HG02970 (cell line): ENCODE results near the gene CTXN1.
"Not testable (repeated sequence)": the region's sequence is repeated elsewhere in the genome, so short reads cannot be mapped to it uniquely, and the experiment has no call there.

ENCODE experiments used
- ATAC-seq: cut with Tn5 transposase; IDR thresholded peaks from one replicate; pipeline ENCODE4 v1.9.1; 2021; ENCODE audit warnings: mild to moderate bottlenecking, moderate library complexity, moderate number of reproducible peaks; ENCODE audit not compliant: unreplicated experiment, low FRiP score

Gene CTXN1

DNA sequence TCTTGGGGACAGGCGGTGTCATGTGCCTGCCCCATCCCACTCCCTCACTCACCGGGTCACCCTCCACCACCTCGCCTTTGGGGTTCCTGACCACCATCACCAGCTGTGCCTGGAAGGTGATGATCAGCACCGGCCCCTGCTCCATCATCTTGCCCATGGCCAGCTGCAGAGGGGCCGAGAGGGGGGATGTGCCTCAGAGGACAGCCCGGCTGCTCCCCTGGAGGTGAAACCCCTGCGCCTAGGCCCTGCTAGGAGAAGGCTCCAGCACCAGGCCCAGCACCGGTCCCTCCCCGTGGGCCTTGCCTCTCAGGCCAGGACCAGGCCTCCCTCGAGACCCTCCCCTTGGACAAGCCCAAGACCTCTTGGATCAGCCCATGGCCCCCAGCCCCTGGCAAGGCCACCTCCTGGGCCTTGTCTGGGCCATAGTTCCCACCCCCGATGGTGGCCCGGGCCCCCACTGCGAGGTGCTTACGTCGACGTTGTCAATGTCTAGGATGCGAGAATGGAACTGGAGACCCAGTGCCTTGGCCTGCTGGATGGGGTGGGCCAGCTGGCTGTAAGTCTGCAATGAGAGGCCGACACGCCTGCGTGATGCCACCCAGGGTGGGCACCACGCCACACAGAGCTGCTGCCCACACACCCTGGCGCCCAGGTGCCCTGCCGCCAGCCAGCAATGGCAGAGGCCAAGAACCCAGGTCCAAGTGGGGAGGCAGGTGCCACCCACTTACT lies 1.8 kb upstream of the CTXN1 start:
- ATAC-seq, result no peak

DNA sequence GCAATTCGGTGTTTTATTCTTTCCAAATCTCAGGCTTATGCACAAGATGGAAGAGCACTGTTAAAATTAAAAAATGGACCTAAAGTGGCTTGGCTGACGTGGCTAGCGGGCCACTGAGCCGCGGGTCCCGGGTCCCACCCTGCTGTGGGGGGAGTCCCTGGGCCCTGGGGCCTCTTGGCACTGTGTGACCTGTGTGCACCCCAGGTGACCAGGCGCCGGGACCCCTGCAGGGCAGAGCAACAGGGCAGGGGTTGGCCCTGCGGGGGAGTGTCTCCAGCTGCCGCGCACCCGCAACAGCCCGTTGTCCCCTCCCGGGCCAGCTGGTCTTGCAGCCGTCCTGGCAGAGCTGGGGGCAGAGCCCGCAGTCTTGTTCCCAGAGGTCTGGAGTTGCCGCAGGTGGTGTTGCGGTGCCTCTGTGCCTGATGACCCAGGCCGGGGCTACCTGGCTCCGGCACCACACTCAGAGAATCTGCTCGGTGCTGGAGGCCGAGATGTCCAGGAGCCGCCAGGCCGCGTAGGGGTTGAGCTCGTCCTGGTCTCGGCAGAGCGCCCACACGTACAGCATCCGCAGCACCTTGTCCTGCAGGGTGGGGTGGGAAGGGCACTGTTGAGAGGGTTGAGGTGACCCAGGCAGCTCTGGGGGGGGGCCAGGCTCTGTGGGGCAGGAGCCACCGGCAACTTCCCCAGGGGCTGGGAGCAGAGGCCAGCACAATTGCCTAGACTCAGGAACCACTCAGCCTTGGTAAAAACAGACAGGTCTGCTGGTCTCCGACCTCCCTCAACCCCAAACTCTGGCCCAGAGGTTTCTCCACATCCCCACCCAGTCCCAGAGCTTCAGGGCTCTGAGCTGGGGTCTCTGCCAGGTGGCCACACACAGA lies 1.0 kb upstream of the CTXN1 start:
- ATAC-seq, result no peak

DNA sequence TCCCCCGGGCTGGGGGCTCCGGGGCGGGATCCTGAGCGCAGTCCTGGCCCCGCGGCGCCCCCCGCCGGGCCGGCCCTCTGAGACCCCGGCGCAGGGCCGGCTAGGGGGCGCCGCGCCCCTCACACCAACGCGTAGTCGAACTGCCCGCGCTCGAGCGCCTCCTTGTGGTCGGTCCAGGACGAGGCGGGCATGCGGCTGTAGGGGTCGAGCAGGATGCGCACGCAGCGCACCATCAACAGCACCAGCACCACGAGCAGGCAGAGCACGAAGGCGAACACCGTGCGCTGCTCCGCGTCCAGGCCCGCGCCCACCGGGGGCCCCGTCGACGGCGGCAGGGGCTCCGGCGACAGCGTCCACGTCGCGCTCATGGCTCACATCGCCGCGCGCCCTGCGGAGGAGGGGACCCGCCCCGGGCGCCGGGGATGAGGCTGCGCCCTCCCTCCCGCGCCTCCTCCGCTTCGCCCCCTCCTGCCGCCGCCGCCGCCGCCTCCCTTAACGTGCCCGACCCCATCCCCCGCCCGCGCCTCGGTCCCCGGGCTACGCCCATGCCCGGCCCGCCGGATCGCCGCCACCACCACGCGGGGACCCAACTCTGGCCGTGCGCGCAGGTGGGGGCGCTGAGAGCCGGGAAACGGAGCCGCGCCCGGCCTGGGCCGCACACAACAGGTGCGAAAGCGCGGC lies 624 bp downstream of the CTXN1 start:
- no peak for ATAC-seq

DNA sequence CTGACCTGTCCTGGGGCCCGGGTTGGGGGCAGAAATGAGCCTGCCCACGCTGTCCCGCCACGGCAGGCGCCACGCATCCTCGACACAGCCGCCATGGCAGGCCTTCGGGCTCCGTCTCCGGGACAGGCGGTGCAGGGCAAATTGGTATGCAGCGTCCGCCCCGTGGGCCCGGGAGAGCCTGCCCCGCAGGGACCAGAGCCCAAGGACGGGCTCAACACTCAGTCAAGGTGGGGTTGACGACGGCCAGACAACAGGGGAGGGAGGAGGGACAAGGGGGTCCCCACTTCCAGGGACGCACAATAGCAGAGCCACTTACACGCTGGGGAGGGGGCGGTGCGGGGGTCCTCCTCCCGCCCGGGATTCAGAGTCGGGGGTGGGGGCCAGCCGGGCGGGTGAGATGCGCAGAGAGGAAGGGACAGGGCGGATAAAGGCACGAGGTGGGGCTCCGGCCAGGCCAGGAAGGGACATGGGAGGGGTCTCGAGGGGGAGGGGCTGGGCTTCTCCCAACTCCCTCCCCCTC lies 1.2 kb downstream of the CTXN1 start:
- ATAC-seq, result no peak

DNA sequence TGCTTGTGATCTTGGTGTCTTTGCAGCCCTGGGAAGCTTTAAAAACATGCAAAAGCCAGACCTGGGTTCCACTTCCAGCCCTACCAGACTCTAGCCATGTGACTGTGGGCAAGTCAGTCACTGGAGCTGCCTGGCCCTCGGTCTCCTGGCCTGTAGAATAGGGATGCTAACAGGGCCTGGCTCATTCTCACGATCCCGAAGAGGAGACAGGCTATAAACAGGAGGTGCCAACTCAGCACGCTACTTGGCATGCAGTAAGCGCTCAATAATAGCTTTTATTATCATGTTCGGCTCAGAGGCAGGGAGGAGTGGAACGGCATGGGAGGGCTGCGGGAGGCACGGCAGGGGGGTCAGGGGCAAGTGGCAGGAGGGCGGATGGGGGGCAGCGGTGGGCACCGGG lies 1.7 kb downstream of the CTXN1 start:
- ATAC-seq, result no peak

DNA sequence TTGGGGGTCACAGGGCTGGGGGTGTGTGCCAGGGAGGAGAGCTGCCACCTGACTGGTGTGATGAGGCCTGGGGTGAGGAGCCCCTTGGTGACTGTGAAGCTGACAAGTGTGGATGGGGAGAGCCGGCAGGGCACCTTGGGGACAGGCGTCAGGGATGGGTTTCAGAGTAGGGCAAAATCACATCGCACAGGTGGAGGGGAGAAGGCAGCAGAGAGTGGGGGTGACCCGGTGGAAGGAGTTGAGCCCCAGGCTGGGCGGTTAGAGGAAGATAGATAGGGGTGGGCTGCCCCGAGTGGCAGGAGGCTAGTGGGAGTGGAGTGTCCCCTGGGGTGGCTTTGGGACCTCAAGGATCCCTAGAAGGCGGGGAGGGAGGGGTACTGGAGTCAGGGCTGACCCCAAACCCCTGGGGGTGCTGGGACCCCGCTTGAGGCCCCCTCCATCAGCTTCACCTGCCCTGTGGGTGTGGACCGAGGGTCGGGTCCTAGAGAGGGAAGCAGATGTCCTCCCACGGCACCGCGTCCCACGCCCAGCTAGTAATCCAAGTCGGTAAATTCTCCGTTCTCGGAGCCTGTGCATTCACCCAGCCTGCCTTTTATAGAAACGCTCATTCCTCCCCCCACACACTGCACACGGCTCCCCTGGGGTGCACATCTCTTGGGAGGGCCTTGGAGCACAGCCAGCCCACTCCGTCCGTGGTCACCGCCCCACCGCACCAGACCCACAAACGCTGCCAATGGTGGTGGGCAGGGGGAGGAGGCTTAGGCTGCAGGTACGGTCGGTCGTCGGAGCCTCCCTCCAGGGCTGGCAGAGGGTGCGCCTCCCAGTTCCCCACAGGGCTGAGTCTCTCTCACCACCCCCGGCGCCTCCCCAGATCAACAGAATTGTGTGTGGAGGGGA lies 2.4 kb downstream of the CTXN1 start:
- no peak for ATAC-seq

DNA sequence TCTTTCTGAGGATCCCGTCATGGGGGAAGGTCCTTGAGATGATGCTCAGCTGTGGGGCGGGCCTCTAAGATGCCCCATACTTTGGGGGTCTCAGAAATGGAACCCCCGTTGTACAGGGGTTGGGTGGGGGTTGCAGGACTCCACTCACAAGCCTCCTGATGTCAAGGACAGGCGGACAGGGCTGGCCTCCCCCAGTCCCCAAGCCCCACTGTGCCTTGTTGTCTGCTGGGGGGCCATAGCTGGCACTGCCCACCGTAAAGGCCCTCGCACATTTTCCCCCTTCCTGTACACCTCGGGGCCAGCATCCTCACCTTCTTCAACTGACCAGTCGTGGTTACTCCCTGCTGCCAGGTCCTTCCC lies 3.1 kb downstream of the CTXN1 start:
- ATAC-seq, result no peak

DNA sequence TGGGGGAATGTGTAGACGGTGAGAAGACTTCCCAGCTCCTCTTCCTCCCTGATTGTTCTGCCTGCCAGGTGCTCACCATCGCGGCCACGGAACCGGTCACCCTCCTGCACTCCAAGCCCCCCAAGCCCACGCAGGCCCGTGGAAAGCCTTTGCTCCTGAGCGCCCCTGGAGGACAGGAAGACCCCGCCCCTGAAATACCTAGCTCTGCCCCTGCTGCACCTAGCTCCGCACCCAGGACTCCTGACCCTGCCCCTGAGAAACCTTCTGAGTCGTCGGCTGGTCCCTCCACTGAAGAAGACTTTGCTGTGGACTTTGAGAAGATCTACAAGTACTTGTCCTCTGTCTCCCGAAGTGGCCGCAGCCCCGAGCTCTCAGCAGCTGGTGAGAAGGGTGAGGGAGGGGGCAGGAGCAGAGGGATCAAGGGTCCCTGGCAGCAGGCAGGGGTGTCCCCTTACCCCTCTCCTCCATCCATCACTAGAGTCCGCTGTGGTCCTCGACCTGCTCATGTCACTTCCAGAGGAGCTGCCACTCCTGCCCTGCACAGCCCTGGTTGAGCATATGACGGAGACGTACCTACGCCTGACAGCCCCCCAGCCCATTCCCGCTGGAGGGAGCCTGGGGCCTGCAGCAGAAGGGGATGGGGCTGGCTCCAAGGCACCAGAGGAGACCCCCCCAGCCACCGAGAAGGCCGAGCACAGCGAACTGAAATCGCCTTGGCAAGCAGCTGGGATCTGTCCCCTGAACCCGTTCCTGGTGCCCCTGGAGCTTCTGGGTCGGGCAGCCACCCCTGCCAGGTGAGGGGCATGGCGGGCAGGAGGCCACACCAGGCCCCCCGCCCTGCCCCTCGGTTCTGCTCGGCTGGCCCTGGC lies 3.7 kb downstream of the CTXN1 start:
- no peak for ATAC-seq

DNA sequence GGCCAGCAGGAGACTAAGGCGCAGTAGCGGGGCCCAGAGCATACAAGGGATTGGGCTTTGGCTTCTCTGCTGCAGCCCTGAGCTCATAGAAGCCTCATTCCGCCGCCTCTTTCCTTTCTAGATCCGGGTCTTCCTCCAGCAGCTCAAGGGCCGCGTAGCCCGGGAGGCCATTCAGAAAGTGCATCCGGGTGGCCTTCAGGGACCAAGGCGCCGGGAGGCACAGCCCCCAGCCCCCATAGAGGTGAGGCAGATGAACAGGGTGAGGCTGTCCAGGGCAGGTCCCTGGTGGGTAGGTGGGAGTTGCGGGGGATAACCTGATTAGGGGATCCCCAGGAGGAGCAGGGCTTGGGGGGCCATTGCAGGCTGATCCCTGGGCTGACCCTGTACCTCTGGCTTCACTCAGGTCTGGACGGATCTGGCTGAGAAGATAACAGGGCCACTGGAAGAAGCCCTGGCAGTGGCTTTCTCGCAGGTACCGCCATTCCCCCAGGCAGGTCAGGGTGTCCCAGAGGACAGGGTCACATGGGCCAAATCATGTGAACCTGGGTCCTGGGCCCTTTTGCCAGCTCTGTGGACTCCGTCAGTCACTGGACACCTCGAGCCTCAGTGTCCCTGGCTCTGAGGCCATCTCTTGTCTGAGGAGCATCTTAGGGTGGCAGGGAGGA lies 4.5 kb downstream of the CTXN1 start:
- no peak for ATAC-seq

DNA sequence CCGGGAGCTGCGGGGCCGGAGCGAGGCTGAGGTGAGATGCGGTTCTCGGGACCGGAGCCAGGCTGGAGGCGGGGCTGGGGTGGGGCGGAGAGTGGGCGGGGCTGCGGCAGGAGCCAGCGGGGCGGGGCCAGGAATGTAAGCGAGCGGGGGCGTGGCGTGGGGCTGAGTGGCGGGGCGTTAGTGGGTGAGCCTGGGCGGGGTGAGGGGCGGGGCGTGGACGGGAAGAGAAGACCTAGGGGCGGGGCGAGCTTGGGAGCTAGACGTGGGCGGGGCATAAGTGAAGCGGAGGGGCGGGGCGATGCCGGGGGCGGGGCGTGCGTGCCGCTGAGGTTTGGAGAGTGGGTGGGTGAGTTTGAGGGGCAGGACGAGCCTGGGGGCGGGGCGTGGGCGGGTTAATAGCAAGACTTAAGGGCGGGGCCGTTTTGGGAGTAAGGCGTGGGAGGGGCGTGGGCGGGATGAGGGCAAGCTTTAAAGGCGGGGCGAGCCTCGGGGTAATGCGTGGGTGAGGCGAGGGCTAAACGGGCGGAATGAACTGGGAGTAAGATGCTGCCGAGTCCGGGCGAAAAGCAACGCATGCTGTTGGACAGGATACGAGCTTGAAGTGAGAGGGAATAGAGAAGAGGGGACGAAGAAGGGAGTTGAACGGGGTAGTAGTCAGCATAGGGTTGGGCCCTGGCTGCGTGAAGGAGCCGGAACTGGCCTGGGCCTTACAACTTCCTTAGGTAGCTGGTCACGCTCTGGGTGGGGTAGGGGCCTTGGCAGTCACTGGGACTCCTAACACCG lies 5.2 kb downstream of the CTXN1 start:
- ATAC-seq, result peak; percentile 44

DNA sequence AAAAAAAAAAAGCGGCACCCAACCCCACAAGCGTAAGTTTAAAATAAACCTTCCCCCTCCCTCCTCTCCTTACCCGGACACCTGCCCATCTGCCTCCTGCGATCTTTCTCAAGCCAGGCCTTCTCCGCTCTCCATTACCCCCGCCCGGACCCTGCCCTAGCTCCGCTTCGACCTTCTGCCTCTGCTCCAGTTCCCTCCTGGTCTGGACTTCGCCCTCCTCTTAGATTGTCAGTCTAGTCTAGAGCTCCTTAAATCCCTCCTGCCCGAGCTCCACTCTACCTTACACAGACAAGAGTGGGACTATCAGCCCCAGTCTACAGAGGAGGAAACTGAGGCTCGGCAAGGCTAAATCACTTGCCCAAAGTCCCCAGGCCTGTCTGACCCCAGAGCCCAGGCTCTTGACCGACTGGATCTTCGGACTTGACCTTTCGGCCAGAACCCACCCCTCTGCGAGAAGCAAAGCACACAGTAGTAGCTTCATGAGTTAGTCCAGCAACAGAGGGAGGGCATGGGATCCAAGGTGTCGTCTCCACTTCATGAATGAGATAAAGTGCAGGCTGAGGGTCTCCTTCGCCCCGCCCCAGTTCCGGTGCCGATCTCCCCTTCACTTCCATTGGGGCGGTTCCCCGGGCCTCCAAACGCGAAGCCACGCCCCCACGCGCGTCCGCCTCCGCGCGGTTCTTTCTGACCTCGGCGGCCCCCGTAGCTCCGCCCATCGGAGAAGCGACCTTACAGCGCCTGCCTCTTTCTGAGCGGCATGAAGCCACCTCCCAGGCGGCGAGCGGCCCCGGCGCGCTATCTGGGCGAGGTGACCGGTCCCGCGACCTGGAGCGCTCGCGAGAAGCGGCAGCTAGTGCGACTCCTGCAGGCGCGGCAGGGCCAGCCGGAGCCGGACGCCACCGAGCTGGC lies 6.1 kb downstream of the CTXN1 start, which contains the start of gene SNAPC2:
SNAPC2 (plus strand) TSS at position 729 of the 909 bp plus-strand sequence; CDS start at position 758, 29 bp downstream.
- peak; percentile 69 for ATAC-seq

DNA sequence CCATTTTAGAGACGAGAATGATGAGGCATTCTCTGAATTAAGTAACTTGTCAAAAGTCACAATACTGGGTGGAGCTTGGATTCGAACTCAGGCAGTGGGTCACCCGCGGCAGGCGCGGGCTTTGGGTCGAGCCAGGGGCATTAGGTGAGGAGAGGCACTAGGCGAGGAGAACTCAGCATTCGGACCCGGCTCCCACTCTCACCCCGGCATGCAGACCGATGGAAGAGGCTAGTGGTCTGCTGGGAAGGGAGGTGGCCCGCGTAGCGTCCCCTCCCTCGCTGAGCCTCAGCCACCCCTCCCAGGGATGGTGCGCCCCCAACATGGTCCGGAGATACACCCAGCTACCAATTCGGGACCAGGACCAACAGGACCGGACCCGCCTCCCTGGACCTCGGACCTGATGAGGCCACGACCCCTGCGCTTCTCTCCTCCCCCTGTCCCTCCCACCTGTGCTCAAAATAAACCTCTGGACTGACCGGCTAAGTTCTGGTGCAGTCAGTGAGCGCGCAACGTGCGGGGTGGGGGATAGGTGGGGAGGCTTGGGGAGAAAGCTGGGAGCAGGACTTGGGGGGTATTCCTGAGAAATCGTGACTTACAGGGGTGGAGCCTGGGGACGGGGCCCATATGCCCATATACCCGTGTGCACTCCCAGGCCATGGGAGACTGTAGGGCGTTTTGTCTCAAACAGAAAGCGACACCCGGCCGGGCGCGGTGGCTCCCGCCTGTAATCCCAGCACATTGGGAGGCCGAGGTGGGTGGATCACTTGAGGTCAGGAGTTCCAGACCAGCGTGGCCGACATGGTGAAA lies 7.1 kb downstream of the CTXN1 start:
- ATAC-seq, result no peak

DNA sequence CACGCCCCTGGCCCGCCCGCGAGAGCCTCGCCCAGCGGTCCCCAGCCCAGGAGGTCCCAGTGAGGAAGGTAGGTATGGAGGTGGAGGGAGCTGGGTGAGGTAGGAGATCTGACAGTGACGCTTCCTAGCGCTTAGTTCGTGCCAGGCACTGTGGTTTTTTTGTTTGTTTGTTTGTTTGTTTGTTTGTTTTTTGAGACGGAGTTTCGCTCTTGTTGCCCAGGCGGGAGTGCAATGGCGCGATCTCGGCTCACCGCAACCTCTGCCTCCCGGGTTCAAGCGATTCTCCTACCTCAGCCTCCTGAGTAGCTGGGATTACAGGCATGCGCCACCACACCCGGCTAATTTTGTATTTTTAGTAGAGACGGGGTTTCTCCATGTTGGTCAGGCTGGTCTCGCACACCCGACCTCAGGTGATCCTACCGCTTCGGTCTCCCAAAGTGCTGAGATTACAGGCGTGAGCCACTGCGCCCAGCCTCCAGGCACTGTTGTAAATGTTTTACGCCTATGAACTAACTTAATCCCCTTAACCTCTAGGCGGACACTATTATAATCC lies 7.8 kb downstream of the CTXN1 start:
- ATAC-seq, result not testable (repeated sequence)

DNA sequence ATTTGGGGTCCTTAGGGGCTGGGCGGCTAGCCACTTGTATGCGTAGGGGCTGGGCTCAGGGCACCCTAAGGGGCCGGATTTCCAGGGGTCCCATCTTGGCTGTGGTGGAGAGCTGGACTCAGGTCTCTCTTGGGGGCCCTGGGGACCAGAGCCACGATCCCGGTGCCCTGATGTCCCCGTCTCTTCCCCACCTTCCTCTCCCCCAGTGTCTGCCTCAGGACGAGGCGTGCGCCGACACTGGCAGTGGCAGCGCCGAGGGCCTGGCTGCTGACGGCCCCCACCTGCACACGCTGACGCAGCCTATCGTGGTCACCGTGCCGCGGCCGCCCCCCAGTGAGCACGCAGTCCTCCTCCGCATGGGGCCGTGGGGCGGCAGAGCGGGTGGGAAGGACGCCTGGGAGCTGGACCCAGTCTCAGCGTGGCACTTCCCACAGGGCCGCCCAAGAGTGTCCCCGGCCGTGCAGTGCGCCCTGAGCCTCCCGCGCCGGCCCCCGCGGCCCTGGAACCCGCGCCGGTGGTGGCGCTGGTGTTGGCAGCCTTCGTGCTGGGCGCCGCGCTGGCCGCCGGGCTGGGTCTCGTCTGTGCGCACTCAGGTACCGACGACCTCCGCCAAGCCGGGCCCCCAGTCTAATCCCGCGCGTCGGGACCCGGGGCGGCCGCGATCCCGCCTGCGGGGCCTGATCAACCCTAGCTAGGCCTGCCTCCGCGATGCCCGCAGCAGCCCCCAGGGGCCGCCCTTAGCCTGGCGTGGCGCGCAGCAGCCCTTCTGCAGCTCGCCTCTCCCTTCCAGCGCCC lies 8.5 kb downstream of the CTXN1 start:
- no peak for ATAC-seq

DNA sequence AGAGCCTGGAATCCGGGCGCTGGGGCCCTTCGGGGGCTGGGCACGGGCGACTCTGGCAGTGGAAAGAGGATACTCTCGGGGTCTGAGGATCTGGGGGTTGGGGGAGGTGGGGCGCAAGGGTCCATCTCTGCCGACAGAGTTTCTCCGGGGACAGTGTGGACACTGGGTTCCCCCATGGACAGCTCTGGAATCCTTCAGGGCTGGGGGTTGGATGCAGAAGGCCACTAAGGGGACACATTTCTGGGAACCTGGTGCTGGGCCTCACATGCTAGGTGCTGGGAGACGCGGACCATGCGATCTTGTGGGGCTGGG lies 9.0 kb downstream of the CTXN1 start:
- ATAC-seq, result no peak
